COLO829 (cell line): ENCODE data around the gene SSMEM1.
"Not testable (repeated sequence)": the region's sequence is repeated elsewhere in the genome, so short reads cannot be mapped to it uniquely, and the experiment has no call there.

Source experiments
- DNase-seq: peaks from one replicate; pipeline ENCODE4 v3.0.0; 2012; ENCODE audit warnings: low spot score

The SSMEM1 gene

GRCh38 chr7:130213828-130214227 is 6.2 kb downstream of the SSMEM1 start:
- no peak for DNase-seq

GRCh38 chr7:130216025-130216424 is 8.4 kb downstream of the SSMEM1 start:
- no peak for DNase-seq

GRCh38 chr7:130216750-130217149 is 9.1 kb downstream of the SSMEM1 start:
- DNase-seq = no peak

GRCh38 chr7:130218806-130219620 is 11.4 kb downstream of the SSMEM1 start:
- no peak for DNase-seq

- no peak for DNase-seq
Measured at GRCh38 chr7:130219871-130220270, 12.2 kb downstream of the SSMEM1 start.

- no peak for DNase-seq
Measured at GRCh38 chr7:130221746-130222145, 14.1 kb downstream of the SSMEM1 start.

GRCh38 chr7:130223646-130224045 is 16.0 kb downstream of the SSMEM1 start:
- DNase-seq = no peak

GRCh38 chr7:130224210-130224609 is 16.6 kb downstream of the SSMEM1 start:
- DNase-seq = no peak

GRCh38 chr7:130224923-130225322 is 17.3 kb downstream of the SSMEM1 start:
- not testable (repeated sequence) for DNase-seq

GRCh38 chr7:130226333-130226732 is 18.7 kb downstream of the SSMEM1 start:
- DNase-seq = no peak

- DNase-seq = peak; percentile 98
Measured at GRCh38 chr7:130227883-130228575, 20.4 kb downstream of the SSMEM1 start.

GRCh38 chr7:130228840-130229502 is 21.3 kb downstream of the SSMEM1 start:
- DNase-seq = no peak

- not testable (repeated sequence) for DNase-seq
Measured at GRCh38 chr7:130229981-130230380, 22.3 kb downstream of the SSMEM1 start.

- DNase-seq = no peak
Measured at GRCh38 chr7:130231792-130232191, 24.1 kb downstream of the SSMEM1 start.

GRCh38 chr7:130232209-130232608 is 24.5 kb downstream of the SSMEM1 start:
- no peak for DNase-seq

GRCh38 chr7:130234078-130234477 is 26.4 kb downstream of the SSMEM1 start:
- no peak for DNase-seq

GRCh38 chr7:130236361-130236760 is 28.7 kb downstream of the SSMEM1 start:
- DNase-seq = not testable (repeated sequence)

- DNase-seq = no peak
Measured at GRCh38 chr7:130240240-130240639, 32.6 kb downstream of the SSMEM1 start.

- peak; percentile 69 for DNase-seq
Measured at GRCh38 chr7:130242198-130243014, 34.7 kb downstream of the SSMEM1 start.

GRCh38 chr7:130243486-130243885 is 35.8 kb downstream of the SSMEM1 start:
- not testable (repeated sequence) for DNase-seq

GRCh38 chr7:130246491-130246890 is 38.8 kb downstream of the SSMEM1 start:
- not testable (repeated sequence) for DNase-seq

- not testable (repeated sequence) for DNase-seq
Measured at GRCh38 chr7:130248842-130249241, 41.2 kb downstream of the SSMEM1 start.
